ENCODE results near the gene TBC1D13. TPM values are rescaled to one million over a fixed set of nuclear protein-coding genes. Genes with fewer than 3 reads are reported as not detected.
A peak's percentile ranks its signal among the peaks of the same experiment; 100 is the strongest.
"Not testable (repeated sequence)": the region's sequence is repeated elsewhere in the genome, so short reads cannot be mapped to it uniquely, and the experiment has no call there.

Gene TBC1D13
- total RNA-seq, 1 experiment from 2014 or later, result 31.6 TPM

DNA sequence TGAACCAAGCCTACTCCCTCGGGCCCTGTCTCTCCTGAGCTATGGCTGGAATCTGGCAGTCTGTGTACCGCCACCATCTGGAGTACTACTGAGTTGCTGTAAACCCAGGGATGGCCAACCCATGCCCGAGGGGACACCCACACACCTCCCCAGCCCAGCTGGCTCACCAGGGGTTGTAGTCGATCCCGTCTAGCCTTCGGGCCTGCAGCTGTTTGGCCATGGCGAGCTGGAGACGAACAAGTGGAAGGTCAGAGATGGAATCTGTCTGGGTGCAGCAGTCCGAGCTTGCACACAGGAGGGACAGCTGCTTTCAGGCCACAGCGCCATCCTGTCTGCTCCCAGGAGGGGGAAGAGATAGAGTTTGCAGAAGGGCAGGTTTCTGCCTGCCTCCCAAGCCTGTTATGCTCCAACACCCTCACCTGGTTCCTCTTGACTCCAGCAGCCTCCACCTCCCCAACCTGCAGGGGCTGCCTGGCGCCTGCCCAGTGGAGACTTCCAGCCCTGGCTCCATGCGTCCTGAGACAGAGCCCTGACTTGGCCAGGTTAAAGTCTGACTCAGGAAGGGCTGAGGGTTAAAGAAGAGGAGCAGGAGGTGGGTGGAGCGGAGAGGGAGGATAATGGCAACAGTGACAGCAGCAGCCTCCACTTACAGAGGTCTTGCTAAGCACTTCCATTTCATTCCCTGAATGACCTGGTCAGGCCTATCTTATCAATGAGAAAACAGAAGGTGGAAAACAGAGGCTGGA, 58.3 kb downstream of the TBC1D13 start:
- DNase-seq (ENCODE audit: low read depth), result no peak

DNA sequence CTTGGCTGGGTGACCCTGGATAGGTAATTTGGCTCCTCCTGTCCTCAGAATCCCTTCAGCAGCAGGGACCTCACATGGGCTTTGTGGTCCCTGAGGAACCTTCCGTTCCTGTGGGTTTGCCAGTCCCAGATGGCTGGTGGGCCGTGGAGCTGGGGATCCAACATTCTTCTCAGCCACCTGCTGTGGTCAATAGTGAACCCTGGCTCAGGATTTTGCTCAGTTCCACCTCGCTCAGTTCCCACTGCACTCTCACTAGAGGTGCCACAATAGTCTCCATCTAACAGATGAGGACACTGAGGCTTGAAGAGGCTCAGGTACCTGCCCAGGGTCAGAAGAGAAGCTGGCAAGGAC, 59.6 kb downstream of the TBC1D13 start:
- DNase-seq (ENCODE audit: low read depth), result no peak

DNA sequence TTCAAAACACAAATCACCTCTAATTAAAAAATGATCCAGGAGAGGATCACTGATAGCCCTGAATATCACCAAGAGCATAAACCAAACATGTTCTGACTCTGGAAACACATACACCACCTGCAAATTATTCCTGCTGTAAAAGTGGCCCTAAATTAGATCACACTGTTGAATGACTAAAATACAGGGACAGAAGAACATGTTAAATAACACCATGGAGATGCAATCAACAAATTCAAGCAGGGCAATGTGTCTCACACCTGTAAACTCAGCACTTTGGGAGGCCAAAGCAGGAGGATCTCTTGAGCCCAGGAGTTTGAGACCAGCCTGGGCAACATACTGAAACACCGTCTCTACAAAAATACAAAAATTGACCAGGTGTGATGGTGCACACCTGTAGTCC, 60.8 kb downstream of the TBC1D13 start:
- DNase-seq (ENCODE audit: low read depth), result no peak

DNA sequence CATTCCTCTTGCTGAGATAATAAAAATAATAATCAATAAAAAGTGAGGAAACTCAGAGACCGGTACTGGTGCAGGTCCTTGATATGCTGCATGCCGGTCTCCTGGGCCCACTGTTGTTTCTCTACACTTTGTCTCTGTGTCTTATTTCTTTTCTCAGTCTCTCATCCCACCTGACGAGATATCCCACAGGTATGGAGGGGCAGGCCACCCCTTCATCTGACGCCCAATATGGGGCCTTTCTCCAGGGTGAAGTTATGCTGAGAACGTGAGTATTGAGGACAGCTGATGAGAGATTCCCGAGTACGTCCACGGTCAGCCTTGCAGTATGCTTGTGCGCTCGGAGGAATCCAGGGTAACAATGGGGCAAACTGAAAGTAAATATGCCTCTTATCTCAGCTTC, 64.0 kb downstream of the TBC1D13 start:
- DNase-seq (ENCODE audit: low read depth), result not testable (repeated sequence)

DNA sequence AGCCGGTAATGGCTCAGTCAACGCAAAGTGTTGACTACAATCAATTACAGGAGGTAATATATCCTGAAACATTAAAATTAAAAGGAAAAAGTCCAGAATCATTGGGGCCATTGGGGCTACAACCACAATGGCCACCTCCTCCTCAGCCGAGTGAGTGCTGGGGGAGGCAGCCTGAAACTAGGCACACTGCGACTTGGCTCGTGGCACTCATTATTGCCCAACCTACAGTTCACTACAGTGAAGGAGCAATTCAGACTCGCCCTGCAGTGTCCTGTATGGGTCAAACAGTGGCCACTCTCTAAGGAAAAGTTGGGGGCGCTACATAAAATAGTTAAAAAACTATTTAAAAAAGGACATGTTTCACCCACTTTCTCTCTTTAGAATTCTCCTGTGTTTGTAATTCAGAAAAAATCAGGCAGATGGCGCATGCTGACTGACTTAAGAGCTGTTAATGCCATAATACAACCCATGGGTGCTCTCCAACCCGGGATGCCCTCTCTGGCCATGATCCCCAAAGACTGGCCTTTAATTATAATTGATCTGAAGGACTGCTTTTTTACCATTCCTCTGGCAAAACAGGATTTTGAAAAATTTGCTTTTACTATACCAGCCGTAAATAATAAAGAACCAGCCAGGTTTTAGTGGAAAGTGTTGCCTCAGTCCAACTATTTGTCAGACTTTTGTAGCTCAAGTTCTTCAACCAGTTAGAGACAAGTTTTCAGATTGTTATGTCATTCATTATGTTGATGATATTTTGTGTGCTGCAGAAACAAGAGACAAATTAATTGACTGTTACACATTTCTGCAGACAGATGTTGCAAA, 64.9 kb downstream of the TBC1D13 start:
- DNase-seq (ENCODE audit: low read depth), result peak; percentile 51

DNA sequence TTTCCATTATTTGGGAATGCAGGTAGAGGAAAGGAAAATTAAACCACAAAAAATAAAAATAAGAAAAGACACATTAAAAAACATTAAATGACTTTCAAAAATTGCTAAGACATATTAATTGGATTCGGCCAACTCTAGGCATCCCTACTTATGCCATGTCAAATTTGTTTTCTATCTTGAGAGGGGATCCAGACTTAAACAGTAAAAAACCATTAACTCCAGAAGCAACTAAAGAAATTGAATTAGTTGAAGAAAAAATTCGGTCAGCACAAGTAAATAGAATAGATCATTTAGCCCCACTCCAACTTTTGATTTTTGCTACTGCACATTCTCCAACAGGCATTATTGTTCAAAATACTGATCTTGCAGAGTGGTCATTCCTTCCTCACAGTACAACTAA, 65.6 kb downstream of the TBC1D13 start:
- DNase-seq (ENCODE audit: low read depth), result not testable (repeated sequence)

DNA sequence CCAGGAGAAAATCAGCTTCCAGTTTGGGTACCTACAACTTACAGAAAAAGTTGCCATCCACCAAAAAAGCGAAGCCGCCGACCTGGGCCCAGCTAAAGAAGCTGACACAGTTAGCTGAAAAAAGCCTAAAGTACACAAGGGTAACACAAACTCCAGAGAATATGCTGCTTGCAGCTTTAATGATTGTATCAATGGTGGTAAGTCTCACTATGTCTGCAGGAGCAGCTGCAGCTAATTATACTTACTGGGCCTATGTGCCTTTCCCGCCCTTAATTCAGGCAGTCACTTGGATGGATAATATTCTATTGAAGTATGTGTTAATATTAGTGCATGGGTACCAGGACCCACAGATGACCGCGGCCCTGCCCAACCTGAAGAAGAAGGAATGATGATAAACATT, 67.4 kb downstream of the TBC1D13 start:
- not testable (repeated sequence) for DNase-seq (ENCODE audit: low read depth)

DNA sequence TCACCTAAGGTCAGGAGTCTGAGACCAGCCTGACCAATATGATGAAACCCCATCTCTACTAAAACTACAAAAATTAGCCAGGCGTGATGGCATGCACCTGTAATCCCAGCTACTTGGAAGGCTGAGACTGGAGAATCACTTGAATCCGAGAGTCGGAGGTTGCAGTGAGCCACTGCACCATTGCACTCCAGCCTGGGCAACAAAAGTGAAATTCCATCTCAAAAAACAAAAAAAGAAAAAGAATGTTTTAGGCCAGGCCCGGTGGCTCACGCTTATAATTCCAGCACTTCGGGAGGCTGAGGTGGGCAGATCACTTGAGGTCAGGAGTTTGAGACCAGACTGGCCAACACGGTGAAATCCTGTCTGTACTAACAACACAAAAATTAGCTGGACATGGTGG, 71.4 kb downstream of the TBC1D13 start:
- not testable (repeated sequence) for DNase-seq (ENCODE audit: low read depth)

Other genes with a start within 250 kb of the TBC1D13 start
- 116 and 198 TPM in 2 replicates for gene SPTAN1, start 234.7 kb upstream of the TBC1D13 start, total RNA-seq (2014; rRNA removed; shearing (Covaris generic))
- gene DYNC2I2, start 130.4 kb upstream of the TBC1D13 start, total RNA-seq (2014; rRNA removed; shearing (Covaris generic)), result 94.7 and 137 TPM in 2 replicates
- 430 and 608 TPM in 2 replicates for gene SET, start 98.0 kb upstream of the TBC1D13 start, total RNA-seq (2014; rRNA removed; shearing (Covaris generic))
- 3.5 and 7.4 TPM in 2 replicates for gene PKN3, start 84.8 kb upstream of the TBC1D13 start, total RNA-seq (2014; rRNA removed; shearing (Covaris generic))
- gene ZDHHC12, start 63.1 kb upstream of the TBC1D13 start, total RNA-seq (2014; rRNA removed; shearing (Covaris generic)), result 154 and 175 TPM in 2 replicates
- 24.5 and 30.1 TPM in 2 replicates for gene ZER1, start 15.3 kb upstream of the TBC1D13 start, total RNA-seq (2014; rRNA removed; shearing (Covaris generic))
- 10.3 and 18.9 TPM in 2 replicates for gene ENDOG, start 31.2 kb downstream of the TBC1D13 start, total RNA-seq (2014; rRNA removed; shearing (Covaris generic))
- gene SPOUT1, start 42.5 kb downstream of the TBC1D13 start, total RNA-seq (2014; rRNA removed; shearing (Covaris generic)), result 32.8 and 37.2 TPM in 2 replicates
- gene KYAT1, start 94.7 kb downstream of the TBC1D13 start, total RNA-seq (2014; rRNA removed; shearing (Covaris generic)), result 12.7 and 15.9 TPM in 2 replicates
- 47.9 and 65.2 TPM in 2 replicates for gene LRRC8A, start 94.9 kb downstream of the TBC1D13 start, total RNA-seq (2014; rRNA removed; shearing (Covaris generic))
- gene PHYHD1, start 133.7 kb downstream of the TBC1D13 start, total RNA-seq (2014; rRNA removed; shearing (Covaris generic)), result not detected in 2 replicates
- 23.9 and 29.8 TPM in 2 replicates for gene DOLK, start 160.3 kb downstream of the TBC1D13 start, total RNA-seq (2014; rRNA removed; shearing (Covaris generic))
- 67.6 and 77.6 TPM in 2 replicates for gene NUP188, start 160.4 kb downstream of the TBC1D13 start, total RNA-seq (2014; rRNA removed; shearing (Covaris generic))
- 18.1 and 28.8 TPM in 2 replicates for gene SH3GLB2, start 241.1 kb downstream of the TBC1D13 start, total RNA-seq (2014; rRNA removed; shearing (Covaris generic))
- gene MIGA2, start 249.4 kb downstream of the TBC1D13 start, total RNA-seq (2014; rRNA removed; shearing (Covaris generic)), result 19.5 and 23.3 TPM in 2 replicates

Data from M059J (cell line).